ENCODE results near the gene SCT. TPM values are rescaled to one million over a fixed set of nuclear protein-coding genes. Genes with fewer than 3 reads are reported as not detected.

SCT gene
- total RNA-seq, 2 donors from 2014 or later = not detected

DNA sequence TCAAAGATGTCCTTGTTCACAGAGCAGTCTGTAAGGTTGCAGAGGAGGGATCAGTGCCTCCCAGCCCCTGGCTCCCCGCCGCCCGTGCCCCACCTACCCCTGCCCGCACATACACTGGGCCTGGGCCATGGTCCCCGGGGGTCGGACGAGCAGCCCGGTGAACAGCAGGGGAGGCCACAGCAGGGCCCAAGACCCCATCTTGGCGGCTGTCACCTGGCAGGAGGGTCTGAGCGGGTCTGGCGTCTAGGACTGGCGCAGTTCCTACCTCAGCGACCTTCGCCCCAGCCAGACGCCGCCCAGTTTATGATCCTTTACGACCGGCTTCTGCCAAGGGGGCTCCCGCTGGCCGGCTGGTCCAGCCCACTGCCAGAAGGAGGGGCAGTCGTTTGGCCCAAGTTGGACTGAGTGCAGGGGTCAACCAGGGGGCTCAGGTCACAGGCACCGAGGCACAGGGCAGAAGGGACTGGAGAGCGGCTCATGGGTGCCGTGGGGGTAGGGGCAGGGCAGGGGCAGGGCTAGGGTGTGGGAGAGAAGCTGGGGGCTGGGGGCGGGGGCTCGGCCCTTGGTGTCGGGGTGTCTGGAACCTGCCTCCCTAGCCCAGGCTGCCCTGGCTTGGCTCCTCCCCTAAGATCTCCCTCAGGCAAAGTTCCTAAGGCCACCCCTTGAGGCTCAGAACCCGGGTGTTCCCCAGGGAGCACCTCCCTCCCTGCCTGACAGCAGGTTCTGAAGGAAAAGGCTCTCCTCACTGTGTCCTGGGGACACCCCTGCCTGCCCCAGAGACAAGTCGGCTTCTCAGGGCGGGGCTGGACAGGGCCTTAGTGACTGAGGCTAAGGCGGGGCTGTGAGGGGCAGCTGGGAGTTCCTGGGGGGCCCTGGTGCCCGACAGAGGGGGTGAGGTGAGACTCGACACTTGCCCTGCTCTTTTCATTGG, 2.0 kb downstream of the SCT start, which contains the start of gene CDHR5:
Gene CDHR5, minus strand, starts transcription at position 251 of the 931 bp plus-strand sequence. Its CDS starts 53 bp downstream, at position 198.
- Mint-ChIP-seq H3K36me3 (ENCODE audit: insufficient read depth in 2 of 2) (peaks cover 3 to 7% of the 10 kb centered on the region in 2 donors), H3K27me3 (ENCODE audit: low read depth) (peaks cover 23% of the 10 kb centered on the region), H3K27ac (no peak within 1 kb of the TSS), H3K9me3 (no peaks in the 10 kb centered on the region), H3K4me1 (ENCODE audit: low read depth) (peaks cover 23% of the 10 kb centered on the region), H3K4me3 (no peak within 1 kb of the TSS)
- ATAC-seq (replicated peaks in 1 of 2) (no peak), DNase-seq (no peak)

DNA sequence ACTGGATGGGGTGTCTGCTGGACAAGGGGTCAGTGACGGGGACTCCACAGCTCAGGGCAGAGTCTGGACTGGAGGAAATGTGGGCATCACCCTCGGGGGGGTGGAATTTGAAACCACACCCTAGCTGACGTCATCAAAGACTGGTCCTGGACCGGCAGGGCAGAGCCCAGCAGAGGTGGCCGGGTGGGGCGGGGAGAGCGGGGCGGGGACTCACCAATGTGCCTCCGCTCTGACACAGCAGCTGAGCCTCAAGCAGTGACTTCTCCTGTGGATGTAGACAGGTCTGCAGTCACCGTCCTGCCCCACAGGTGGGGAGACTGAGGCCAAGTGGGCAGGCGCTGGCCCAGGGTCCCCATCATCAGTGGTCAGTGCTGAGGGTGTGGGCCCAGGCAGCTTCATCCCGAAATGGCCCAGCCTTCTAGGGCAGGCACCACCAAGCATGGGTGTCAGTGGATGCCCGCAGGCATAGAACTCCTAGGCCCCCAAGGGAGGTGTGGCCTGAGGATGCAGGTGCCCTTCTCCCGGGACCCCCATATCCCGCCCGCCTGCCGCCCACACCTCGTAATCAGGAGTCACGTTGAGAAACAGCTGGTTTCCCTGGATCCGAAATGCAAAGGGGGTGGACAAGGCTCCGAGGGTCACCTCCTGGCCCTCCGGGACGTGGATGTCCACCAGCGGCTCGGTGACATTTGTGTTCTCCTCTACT, 2.8 kb downstream of the SCT start:
- H3K27ac Mint-ChIP-seq = no peak overlapping the region
- peaks cover 3 to 7% of the 10 kb centered on the region in 2 donors for H3K36me3 Mint-ChIP-seq (ENCODE audit: insufficient read depth in 2 of 2)
- H3K27me3 Mint-ChIP-seq (ENCODE audit: low read depth) = peaks cover 18% of the 10 kb centered on the region
- ATAC-seq (replicated peaks in 1 of 2) = no peak
- no peak for DNase-seq
- no peaks in the 10 kb centered on the region for H3K9me3 Mint-ChIP-seq
- no peak overlapping the region for H3K4me3 Mint-ChIP-seq
- peaks cover 16% of the 10 kb centered on the region for H3K4me1 Mint-ChIP-seq (ENCODE audit: low read depth)

DNA sequence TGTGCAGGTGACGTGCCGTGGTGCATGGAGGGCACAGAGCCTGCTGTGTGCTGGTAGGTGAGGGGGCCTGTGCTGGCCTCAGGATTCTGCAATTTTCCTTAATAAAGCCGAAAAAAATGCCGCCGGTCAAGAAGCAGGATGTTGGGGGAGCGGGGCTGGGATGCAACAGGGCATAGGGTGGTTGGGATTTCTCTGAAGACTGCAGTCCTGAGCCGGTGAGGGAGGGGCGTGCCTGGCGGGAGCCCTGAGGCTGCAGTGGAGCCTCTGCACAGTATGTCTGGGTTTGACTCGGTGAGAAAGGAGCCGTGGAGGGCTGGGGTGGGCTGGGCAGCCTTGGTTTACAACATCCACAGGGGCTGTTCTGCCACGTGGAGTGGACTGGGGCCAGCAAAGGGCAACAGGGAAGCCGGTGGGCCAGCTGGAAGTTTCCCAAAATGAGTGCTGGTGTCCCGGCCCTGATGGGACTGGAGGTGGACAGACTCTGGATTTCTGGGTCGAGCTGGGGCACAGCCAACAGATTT, 3.6 kb downstream of the SCT start:
- DNase-seq = no peak
- H3K27me3 Mint-ChIP-seq (ENCODE audit: low read depth) = peaks cover 11% of the 10 kb centered on the region
- H3K4me3 Mint-ChIP-seq = no peak overlapping the region
- no peaks in the 10 kb centered on the region for H3K9me3 Mint-ChIP-seq
- peaks cover 3% of the 10 kb centered on the region in 2 donors for H3K36me3 Mint-ChIP-seq (ENCODE audit: insufficient read depth in 2 of 2)
- no peak overlapping the region for H3K27ac Mint-ChIP-seq
- H3K4me1 Mint-ChIP-seq (ENCODE audit: low read depth) = peaks cover 8% of the 10 kb centered on the region
- ATAC-seq (replicated peaks in 1 of 2) = no peak

GRCh38 chr11:621838-622237, 5.1 kb downstream of the SCT start:
- no peak for ATAC-seq (replicated peaks in 1 of 2)
- H3K4me3 Mint-ChIP-seq = no peak overlapping the region
- no peak for DNase-seq
- H3K27ac Mint-ChIP-seq = no peak overlapping the region
- no peaks in the 10 kb centered on the region for H3K36me3 Mint-ChIP-seq (ENCODE audit: insufficient read depth in 2 of 2)
- no peaks in the 10 kb centered on the region for H3K4me1 Mint-ChIP-seq (ENCODE audit: low read depth)
- no peaks in the 10 kb centered on the region for H3K27me3 Mint-ChIP-seq (ENCODE audit: low read depth)
- no peaks in the 10 kb centered on the region for H3K9me3 Mint-ChIP-seq

DNA sequence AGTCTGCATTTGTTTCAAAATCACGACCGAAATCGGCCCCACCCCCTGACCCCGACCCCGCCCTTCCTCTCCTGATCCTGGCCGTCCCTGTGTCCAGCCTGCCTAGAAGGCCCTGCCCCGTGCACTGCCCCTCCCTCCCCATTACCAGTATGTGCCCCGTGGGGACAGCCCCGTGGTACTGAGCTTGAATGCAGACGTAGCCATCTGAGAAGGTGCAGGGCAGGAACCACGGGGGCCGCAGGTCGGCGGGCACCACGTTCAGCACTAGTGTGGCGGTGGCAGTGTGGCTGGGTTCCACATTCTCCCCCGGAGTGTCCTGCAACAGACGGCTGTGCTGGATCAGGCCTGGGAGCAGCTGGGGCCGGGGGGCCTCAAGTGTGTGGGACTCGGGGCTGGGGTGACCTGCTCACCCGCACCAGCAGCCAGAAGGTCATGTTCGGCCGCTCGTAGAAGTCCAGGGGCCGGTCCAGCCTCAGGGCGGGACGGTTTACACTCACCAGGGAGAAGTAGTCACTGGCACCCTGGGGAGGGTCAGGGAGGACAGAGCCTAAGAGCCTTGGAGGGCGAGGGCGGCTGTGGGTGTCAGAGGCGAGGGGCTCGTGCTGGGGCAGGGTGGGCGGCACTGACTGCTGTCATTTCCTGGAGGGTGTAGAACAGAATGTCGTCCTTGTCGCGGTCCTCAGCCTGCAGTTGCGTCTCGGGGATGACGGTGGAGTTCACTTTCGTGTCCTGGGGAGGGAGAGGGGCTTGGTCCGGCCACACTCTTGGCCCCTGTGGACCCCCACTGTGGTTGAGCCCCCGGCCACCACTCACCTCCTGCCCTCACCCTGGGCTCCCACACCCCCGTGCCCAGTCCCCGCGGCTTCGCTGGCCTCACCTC, 5.8 kb downstream of the SCT start:
- Mint-ChIP-seq H3K36me3 (ENCODE audit: insufficient read depth in 2 of 2) (no peaks in the 10 kb centered on the region), H3K27me3 (ENCODE audit: low read depth) (no peaks in the 10 kb centered on the region), H3K4me3 (no peak overlapping the region), H3K27ac (no peak overlapping the region), H3K9me3 (no peaks in the 10 kb centered on the region), H3K4me1 (ENCODE audit: low read depth) (peaks cover 6% of the 10 kb centered on the region)
- no peak for DNase-seq
- no peak for ATAC-seq (replicated peaks in 1 of 2)

- no peak overlapping the region for H3K4me3 Mint-ChIP-seq
Observed at GRCh38 chr11:620201-620600, 6.8 kb downstream of the SCT start.

DNA sequence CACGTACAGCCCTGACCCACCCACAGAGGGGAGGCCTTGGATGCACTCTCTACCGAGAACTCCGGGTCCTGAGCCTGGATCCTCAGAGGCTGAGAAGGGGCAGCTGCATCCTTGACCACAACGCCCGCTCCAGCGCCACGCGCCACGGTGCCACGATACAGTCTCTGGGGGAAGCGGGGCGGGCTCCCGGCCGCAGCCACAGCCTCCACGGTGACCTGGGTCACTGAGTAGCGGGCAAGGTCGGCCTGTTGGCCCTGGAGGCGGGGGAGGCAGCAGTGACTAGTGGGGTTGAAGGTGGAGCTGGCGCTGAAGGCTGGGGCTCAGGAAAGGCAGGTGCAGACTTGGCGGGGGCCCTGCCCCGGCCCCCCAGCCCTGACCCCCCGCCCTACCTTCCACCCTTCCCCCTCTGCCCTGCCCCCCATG, 7.3 kb downstream of the SCT start:
- no peak overlapping the region for H3K4me3 Mint-ChIP-seq
- DNase-seq (no peak), ATAC-seq (replicated peaks in 1 of 2) (no peak)
- H3K27ac Mint-ChIP-seq = no peak overlapping the region
- peaks cover 9% of the 10 kb centered on the region for H3K4me1 Mint-ChIP-seq (ENCODE audit: low read depth)
- no peaks in the 10 kb centered on the region for H3K27me3 Mint-ChIP-seq (ENCODE audit: low read depth)
- no peaks in the 10 kb centered on the region for H3K36me3 Mint-ChIP-seq (ENCODE audit: insufficient read depth in 2 of 2)
- H3K9me3 Mint-ChIP-seq = no peaks in the 10 kb centered on the region

More at GRCh38 chr11:620201-620600, 6.8 kb downstream of the SCT start:
- Mint-ChIP-seq H3K4me1 (ENCODE audit: low read depth) (peaks cover 9% of the 10 kb centered on the region), H3K27ac (no peak overlapping the region), H3K36me3 (ENCODE audit: insufficient read depth in 2 of 2) (no peaks in the 10 kb centered on the region), H3K9me3 (no peaks in the 10 kb centered on the region), H3K27me3 (ENCODE audit: low read depth) (no peaks in the 10 kb centered on the region)
- no peak for ATAC-seq (replicated peaks in 1 of 2)
- DNase-seq = no peak

DNA sequence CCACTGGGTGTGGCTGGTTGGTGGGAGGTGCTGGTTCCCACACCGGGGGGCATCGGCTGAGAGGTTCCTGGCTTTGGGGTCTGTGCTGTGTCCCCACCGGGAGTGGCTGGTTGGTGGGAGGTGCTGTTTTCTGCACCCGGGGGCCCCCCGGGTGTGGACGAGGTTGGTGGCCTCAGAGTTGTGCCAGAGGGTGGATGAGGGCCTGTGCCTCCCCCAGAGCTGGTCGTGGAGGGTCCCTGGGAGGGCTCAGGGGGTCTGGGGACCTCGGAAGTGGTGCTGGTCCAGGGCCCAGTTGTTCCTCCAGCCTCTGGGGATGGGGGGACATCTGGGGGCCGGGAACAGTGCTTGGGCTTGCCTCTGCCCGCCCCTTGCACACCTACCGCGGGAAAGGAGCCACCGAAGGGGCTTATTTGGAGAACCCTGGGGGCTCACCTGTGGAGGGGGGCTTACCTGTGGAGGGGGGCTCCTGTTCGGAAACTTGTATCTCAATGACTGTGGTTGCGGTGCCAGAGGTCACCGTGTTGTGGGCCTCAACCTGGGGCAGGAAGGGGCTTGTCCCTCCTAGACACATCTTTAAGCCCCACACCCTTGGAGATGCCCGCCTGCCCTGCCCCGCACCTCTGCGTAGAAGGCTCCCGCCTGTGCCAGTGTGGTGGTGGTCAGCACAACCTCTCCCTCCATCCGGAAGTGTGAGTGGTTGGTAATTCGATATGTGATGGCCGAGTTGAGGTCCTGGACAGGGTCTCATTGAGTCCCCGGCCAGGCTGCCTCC, 7.9 kb downstream of the SCT start:
- ATAC-seq (replicated peaks in 1 of 2) = no peak
- Mint-ChIP-seq H3K4me3 (no peak overlapping the region), H3K9me3 (no peaks in the 10 kb centered on the region), H3K4me1 (ENCODE audit: low read depth) (peaks cover 15% of the 10 kb centered on the region), H3K27ac (no peak overlapping the region), H3K27me3 (ENCODE audit: low read depth) (no peaks in the 10 kb centered on the region), H3K36me3 (ENCODE audit: insufficient read depth in 2 of 2) (no peaks in the 10 kb centered on the region)
- DNase-seq = no peak

DNA sequence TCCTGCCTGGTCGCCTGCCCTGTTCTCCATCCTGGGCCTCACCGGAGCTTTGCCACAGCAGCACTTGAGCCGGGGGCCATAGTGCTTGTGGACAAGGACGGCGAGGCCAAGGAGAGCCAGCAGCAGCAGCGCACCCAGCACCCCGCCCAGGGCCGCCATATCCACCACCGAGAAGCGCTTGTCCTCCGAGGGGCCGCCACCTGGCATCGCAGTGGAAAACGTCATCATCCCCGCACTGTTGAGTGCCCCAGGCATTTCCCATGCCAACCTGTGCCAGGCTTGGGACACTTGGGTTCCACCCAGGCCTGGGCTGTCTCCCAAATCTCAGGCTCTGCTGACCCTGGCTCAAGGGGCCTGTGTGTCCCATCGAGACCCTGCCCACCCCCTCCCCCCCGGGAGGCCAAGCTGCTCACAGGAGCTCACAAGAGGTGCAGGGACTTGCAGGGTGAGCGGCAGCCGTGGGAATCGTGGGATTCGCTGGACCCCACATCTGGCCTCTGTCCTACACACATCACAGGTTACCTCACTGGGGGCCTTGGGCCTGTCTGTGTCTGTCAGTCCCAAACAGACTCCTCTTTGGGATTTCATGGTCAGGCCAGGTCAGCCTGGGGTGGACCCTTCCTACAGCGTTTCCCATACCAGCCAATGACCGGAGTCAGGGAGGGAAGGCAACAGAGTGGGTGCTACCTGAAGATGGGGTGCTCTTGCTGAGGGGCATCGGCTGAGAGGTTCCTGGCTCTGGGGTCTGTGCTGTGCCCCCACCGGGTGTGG, 8.9 kb downstream of the SCT start:
- no peak overlapping the region for H3K27ac Mint-ChIP-seq
- H3K9me3 Mint-ChIP-seq = no peaks in the 10 kb centered on the region
- ATAC-seq (replicated peaks in 1 of 2) (no peak), DNase-seq (no peak)
- H3K36me3 Mint-ChIP-seq (ENCODE audit: insufficient read depth in 2 of 2) = peaks cover 0 to 2% of the 10 kb centered on the region in 2 donors
- no peaks in the 10 kb centered on the region for H3K27me3 Mint-ChIP-seq (ENCODE audit: low read depth)
- H3K4me3 Mint-ChIP-seq = no peak overlapping the region
- peaks cover 16% of the 10 kb centered on the region for H3K4me1 Mint-ChIP-seq (ENCODE audit: low read depth)

- Mint-ChIP-seq H3K4me3 (no peak overlapping the region), H3K36me3 (ENCODE audit: insufficient read depth in 2 of 2) (peaks cover 0 to 3% of the 10 kb centered on the region in 2 donors), H3K9me3 (no peaks in the 10 kb centered on the region), H3K4me1 (ENCODE audit: low read depth) (peaks cover 17% of the 10 kb centered on the region), H3K27ac (no peak overlapping the region), H3K27me3 (ENCODE audit: low read depth) (no peaks in the 10 kb centered on the region)
- ATAC-seq (replicated peaks in 1 of 2) (no peak), DNase-seq (no peak)
Observed at GRCh38 chr11:617199-617911, 9.6 kb downstream of the SCT start.

Measured in activated T-cell treated with anti-CD3 and anti-CD28 coated beads, Interleukin-2, amount 50 U/mL, for 72 hours (primary cell).